HCT116 (cell line): ENCODE measurements around the gene IP6K2. TPM values are rescaled to one million over a fixed set of nuclear protein-coding genes. Genes with fewer than 3 reads are reported as not detected.

Experiments used
- ATAC-seq: fragments of 200-7000 bp; cut with Tn5 transposase; 2 replicates; pipeline ENCODE4 v1.9.1; 2020; ENCODE audit warnings: mild to moderate bottlenecking, moderate library complexity
- BruUV-seq: library from RNA; stranded (reverse); fragments of 400-500 nt; replicated peaks from 2 replicates; lab custom pipeline; 2021; lab: Mats Ljungman, UMichigan
- CTCF ChIA-PET: fragments of 300-600 bp; sonication (Branson Sonifier 250); formaldehyde crosslinking; loops from one replicate; lab custom pipeline; 2021; ENCODE audit warnings: antibody characterized with exemption; lab: Charles Lee
- POLR2A ChIA-PET: fragments of 300-600, 350-600 bp; sonication (Branson Sonifier 250); formaldehyde crosslinking; loops from one replicate; lab custom pipeline; 2021; ENCODE audit warnings: antibody characterized with exemption; lab: Charles Lee
- RAD21 ChIA-PET, 2 experiments: fragments of 300-600 bp; sonication (Branson Sonifier 250); formaldehyde crosslinking; loops; one replicate each; lab custom pipeline; 2023; ENCODE audit warnings: low total read pairs in 2 of 2; ENCODE audit not compliant: uncharacterized antibody in 2 of 2, unreplicated experiment in 2 of 2, low non-redundant PET in 1 of 2; lab: Charles Lee
- DNase-seq: peaks from one replicate; pipeline ENCODE4 v3.0.0-alpha.2; 2010; ENCODE audit warnings: low read depth, low spot score
- H2AFZ ChIP-seq: fragments of 200-600 bp; shearing (Covaris generic), sonication (generic); 2 replicates; pipeline ENCODE4 v1.6.1; 2017; ENCODE audit warnings: low read depth, mixed run types, mixed read lengths, antibody characterized with exemption, low read length; ENCODE audit not compliant: poor library complexity, severe bottlenecking
- H3K27ac ChIP-seq: 2 replicates; pipeline ENCODE4 v1.5.1; 2012; ENCODE audit warnings: low read depth, low read length
- H3K27me3 ChIP-seq: fragments of 200-600 bp; sonication (generic); 2 replicates; pipeline ENCODE4 v1.6.1; 2016; ENCODE audit warnings: mixed run types, low read length, mixed read lengths; ENCODE audit not compliant: insufficient read depth
- H3K36me3 ChIP-seq, 2 experiments: fragments of 200-500 bp in 1 of 2; fragments of 200-600 bp in 1 of 2; sonication (Bioruptor generic) in 1 of 2; sonication (generic) in 1 of 2; 2 replicates each; pipeline versions ENCODE4 v1.5.1 to v1.6.1; 2014 to 2016; ENCODE audit warnings: low read length in 2 of 2, inconsistent platforms in 1 of 2, mixed read lengths in 1 of 2, mixed run types in 1 of 2; ENCODE audit not compliant: insufficient read depth in 2 of 2, control insufficient read depth in 1 of 2
- H3K4me1 ChIP-seq, 2 experiments: fragments of 200-600 bp in 1 of 2; sonication (generic) in 1 of 2; 2 replicates each; pipeline versions ENCODE4 v1.5.1 to v1.6.1; 2012 to 2017; ENCODE audit warnings: low read length in 2 of 2, inconsistent platforms in 1 of 2, mild to moderate bottlenecking in 1 of 2, mixed read lengths in 1 of 2, mixed run types in 1 of 2, moderate library complexity in 1 of 2; ENCODE audit not compliant: insufficient read depth in 2 of 2, control insufficient read depth in 1 of 2
- H3K4me2 ChIP-seq: fragments of 200-600 bp; sonication (generic); 2 replicates; pipeline ENCODE4 v1.6.1; 2017; ENCODE audit warnings: mixed run types, low read length, mixed read lengths
- H3K4me3 ChIP-seq, 2 experiments: fragments of 200-600 bp in 1 of 2; sonication (generic) in 1 of 2; replicated peaks in 1 of 2; 2 replicates each; pipeline ENCODE4 v1.5.1; 2011 to 2016; ENCODE audit warnings: low read length in 2 of 2, control low read depth in 1 of 2, low read depth in 1 of 2, mild to moderate bottlenecking in 1 of 2, mixed read lengths in 1 of 2, mixed run types in 1 of 2
- H3K79me2 ChIP-seq: fragments of 200-600 bp; sonication (generic); 2 replicates; pipeline ENCODE4 v1.6.1; 2017; ENCODE audit warnings: mild to moderate bottlenecking, mixed run types, low read length, moderate library complexity, mixed read lengths; ENCODE audit not compliant: insufficient read depth
- H3K9ac ChIP-seq: fragments of 200-600 bp; sonication (generic); 2 replicates; pipeline ENCODE4 v1.6.1; 2016; ENCODE audit warnings: low read length, mixed read lengths
- H3K9me2 ChIP-seq: fragments of 200-600 bp; sonication (generic), shearing (Covaris generic); 2 replicates; pipeline ENCODE4 v1.6.1; 2017; ENCODE audit warnings: mixed run types, mild to moderate bottlenecking, moderate library complexity; ENCODE audit not compliant: insufficient read depth
- H3K9me3 ChIP-seq, 2 experiments: fragments of 200-500 bp in 1 of 2; fragments of 200-600 bp in 1 of 2; sonication (Bioruptor generic) in 1 of 2; sonication (generic) in 1 of 2; 2 replicates each; pipeline ENCODE4 v1.6.1; 2014 to 2017; ENCODE audit warnings: low read length in 2 of 2, mixed read lengths in 2 of 2, inconsistent platforms in 1 of 2, low read depth in 1 of 2, mild to moderate bottlenecking in 1 of 2, mixed run types in 1 of 2, moderate library complexity in 1 of 2; ENCODE audit not compliant: control insufficient read depth in 1 of 2, insufficient read depth in 1 of 2
- H4K20me1 ChIP-seq: fragments of 200-600 bp; sonication (generic), shearing (Covaris generic); 2 replicates; pipeline ENCODE4 v1.6.1; 2017; ENCODE audit warnings: mixed run types, mild to moderate bottlenecking, moderate library complexity; ENCODE audit not compliant: insufficient read depth
- CEBPB ChIP-seq: IDR thresholded peaks from 2 replicates; pipeline ENCODE4 v1.6.1; 2012; ENCODE audit warnings: low read depth
- EZH2phosphoT487 ChIP-seq: fragments of 200-600 bp; IDR thresholded peaks from 2 replicates; pipeline ENCODE4 v1.6.1; 2018; ENCODE audit warnings: antibody characterized with exemption, borderline replicate concordance
- FOSL1 ChIP-seq: IDR thresholded peaks from 2 replicates; pipeline ENCODE4 v1.6.1; 2012; ENCODE audit warnings: low read depth
- SIN3A ChIP-seq: IDR thresholded peaks from 2 replicates; pipeline ENCODE4 v1.6.1; 2012; ENCODE audit warnings: low read depth
- TCF7L2 ChIP-seq: IDR thresholded peaks from 2 replicates; pipeline ENCODE4 v1.7.0; 2011; ENCODE audit warnings: borderline replicate concordance, inconsistent platforms; ENCODE audit not compliant: insufficient read depth, insufficient read length; ENCODE audit errors: extremely low read depth
- ZNF274 ChIP-seq: fragments of 200-500 bp; sonication (Bioruptor generic); IDR thresholded peaks from 2 replicates; pipeline ENCODE4 v1.6.1; 2014; ENCODE audit warnings: mild to moderate bottlenecking, low read depth, low read length, inconsistent platforms
- intact Hi-C: fragments of 100-400 bp; cut with micrococcal nuclease; formaldehyde crosslinking; loops from 2 replicates; pipeline ENCODE4 v1.10.0; 2022
- total RNA-seq: library from RNA; stranded (reverse); gene quantifications from one replicate; pipeline ENCODE4 v1.2.1, GENCODE V29; 2021; ENCODE audit not compliant: unreplicated experiment
- TF ChIP-seq, protein P1 (sequence below): IDR thresholded peaks from 2 replicates; pipeline ENCODE4 v1.6.1; 2012
- TF ChIP-seq, protein P2 (sequence below): IDR thresholded peaks from 2 replicates; pipeline ENCODE4 v1.6.1; 2012

IP6K2 gene
- total RNA-seq, 1 experiment from 2014 or later, result 89.5 TPM

DNA sequence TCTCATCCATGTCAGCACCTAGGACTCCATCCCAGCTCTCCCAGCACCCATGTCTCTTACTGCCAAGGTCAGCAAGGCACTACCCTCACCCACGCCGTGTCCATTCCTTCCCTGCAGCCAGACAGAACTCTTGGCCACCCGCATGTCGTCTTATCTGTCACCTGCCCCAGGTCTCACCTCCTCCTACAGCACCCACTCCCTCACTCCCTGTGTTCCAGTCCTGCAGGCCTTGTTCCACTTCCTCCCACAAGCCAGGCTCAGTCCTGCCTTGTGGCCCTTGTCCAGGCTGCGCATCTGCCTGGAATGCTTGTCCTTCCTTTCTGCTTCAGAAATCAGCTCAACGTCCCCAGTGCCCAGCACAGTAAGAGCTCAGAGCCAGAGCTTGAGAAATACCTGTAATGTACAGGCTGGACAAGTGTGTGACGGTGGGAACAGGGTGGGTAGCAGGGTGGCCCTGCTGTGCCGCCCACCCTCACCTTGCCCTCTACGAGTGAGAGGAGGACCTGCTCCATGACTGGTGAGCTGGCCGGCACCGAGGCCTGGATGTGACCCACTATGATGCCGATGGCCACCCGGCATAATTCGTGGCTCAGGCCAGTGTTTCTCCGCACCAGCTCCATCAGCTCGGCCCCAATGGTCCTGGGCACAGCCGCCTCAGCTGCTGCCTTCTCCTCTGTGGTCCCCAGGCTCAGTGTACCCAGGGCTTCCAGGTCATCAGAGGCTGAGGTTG is 36.0 kb downstream of the IP6K2 start (continued):
- TF ChIP-seq CEBPB, result no peak
- TF ChIP-seq, protein P1, sequence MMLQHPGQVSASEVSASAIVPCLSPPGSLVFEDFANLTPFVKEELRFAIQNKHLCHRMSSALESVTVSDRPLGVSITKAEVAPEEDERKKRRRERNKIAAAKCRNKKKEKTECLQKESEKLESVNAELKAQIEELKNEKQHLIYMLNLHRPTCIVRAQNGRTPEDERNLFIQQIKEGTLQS, result no peak
- TF ChIP-seq TCF7L2, result no peak
- no peak for TF ChIP-seq EZH2phosphoT487

DNA sequence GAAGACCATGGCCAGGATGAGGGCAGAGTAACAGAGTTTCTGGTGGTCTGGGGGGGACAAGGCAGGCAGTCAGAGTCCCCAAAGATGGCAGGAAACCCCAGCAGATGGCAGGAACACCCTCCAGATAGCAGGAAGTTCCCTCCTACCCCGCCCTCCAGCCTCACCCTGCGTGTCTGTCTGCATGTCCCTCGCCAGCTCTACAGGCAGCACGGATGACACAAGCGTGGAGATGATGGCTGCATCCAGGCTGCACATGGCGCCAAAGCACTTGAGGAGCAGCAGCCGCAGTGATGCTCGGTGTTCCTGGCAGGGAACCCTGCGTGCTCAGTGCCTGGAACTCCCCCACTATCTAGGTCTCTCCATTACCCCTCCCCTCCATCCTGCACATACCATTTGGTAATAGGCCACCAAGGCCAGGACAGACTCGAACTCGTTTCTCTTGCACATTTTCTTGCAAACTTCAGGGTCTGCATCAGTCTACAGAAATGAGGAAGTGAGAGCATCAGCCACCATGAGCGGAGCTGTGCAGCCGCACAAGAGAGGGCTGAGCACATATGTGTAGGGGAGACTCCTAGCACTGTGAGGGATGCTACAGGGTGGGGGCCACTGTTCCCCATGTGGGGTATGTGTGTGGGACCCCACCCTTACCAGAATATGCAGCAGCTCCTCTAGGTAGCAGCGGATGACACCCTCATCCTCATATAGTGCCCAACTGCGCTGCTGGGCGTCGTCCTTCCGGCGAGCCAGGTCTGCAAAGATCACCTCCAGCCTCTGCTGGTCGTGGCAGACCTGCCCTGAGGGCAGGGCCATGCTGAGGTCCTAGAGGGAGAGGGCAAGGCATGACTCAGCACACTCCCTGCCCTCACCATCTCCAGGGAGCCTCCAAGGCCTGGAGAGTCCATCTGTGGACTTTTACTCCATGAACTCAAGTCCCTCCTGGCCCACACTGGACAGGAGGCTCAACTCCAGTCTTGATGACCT is 37.3 kb downstream of the IP6K2 start:
- Histone ChIP-seq H3K9ac (no peak overlapping the region), H3K9me3 (no peaks in the 10 kb centered on the region), H3K4me2 (no peak overlapping the region), H4K20me1 (no peaks in the 10 kb centered on the region), H3K9me2 (no peaks in the 10 kb centered on the region), H2AFZ (no peak overlapping the region), H3K4me1 (peaks cover 12 to 27% of the 10 kb centered on the region in 2 experiments), H3K36me3 (peaks cover 30 to 40% of the 10 kb centered on the region in 2 experiments), H3K27me3 (no peaks in the 10 kb centered on the region), H3K4me3 (no peak overlapping the region), H3K79me2 (peaks cover 23% of the 10 kb centered on the region), H3K27ac (no peak overlapping the region)
- RAD21 ChIA-PET, result no interaction called here
- CTCF ChIA-PET, result no interaction called here
- DNase-seq, result no peak
- POLR2A ChIA-PET, result no interaction called here
- peak; percentile 28; the same call in 1 of the 2 replicates for ATAC-seq
- TF ChIP-seq ZNF274 (no peak), SIN3A (no peak), FOSL1 (no peak)
- TF ChIP-seq, protein P2, sequence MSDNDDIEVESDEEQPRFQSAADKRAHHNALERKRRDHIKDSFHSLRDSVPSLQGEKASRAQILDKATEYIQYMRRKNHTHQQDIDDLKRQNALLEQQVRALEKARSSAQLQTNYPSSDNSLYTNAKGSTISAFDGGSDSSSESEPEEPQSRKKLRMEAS, result no peak
- no TSS peak for BruUV-seq
- intact Hi-C loops, result no loop called here
